OCI-LY7 (cell line): Measurements from ENCODE around the gene SEMA3C. TPM values are rescaled to one million over a fixed set of nuclear protein-coding genes. Genes with fewer than 3 reads are reported as not detected.

Experiments
- BruUV-seq: library from RNA; stranded (reverse); fragments of 400-500 nt; replicated peaks from 2 replicates; lab custom pipeline; 2021; lab: Mats Ljungman, UMichigan
- CTCF ChIA-PET: fragments of 300-600 bp; sonication (Branson Sonifier 250); formaldehyde crosslinking; loops from one replicate; lab custom pipeline; 2022; ENCODE audit warnings: antibody characterized with exemption; ENCODE audit not compliant: unreplicated experiment; lab: Charles Lee
- POLR2A ChIA-PET: fragments of 300-600 bp; sonication (Branson Sonifier 250); formaldehyde crosslinking; loops from one replicate; lab custom pipeline; 2022; ENCODE audit warnings: antibody characterized with exemption; lab: Charles Lee
- DNase-seq: peaks from one replicate; pipeline ENCODE4 v3.0.0-alpha.2; 2015; ENCODE audit warnings: low spot score
- H2AFZ ChIP-seq: fragments of 200-600 bp; sonication (generic), shearing (Covaris generic); 2 replicates; pipeline ENCODE4 v1.6.1; 2014; ENCODE audit warnings: mild to moderate bottlenecking, antibody characterized with exemption, low read length, moderate library complexity
- H3K27ac ChIP-seq: fragments of 200-600 bp; sonication (generic); 2 replicates; pipeline ENCODE4 v1.5.1; 2014; ENCODE audit warnings: mixed run types, low read depth, mild to moderate bottlenecking, moderate library complexity, low read length, inconsistent platforms; ENCODE audit not compliant: poor library complexity, severe bottlenecking
- H3K36me3 ChIP-seq: fragments of 200-600 bp; sonication (generic); 2 replicates; pipeline ENCODE4 v1.6.1; 2014; ENCODE audit warnings: mild to moderate bottlenecking, antibody characterized with exemption, low read length, moderate library complexity, mixed read lengths; ENCODE audit not compliant: insufficient read depth
- H3K4me1 ChIP-seq: fragments of 200-600 bp; sonication (generic); 2 replicates; pipeline ENCODE4 v1.5.1; 2014; ENCODE audit warnings: mild to moderate bottlenecking, low read length; ENCODE audit not compliant: insufficient read depth, poor library complexity, severe bottlenecking
- H3K4me2 ChIP-seq: fragments of 200-600 bp; sonication (generic); 2 replicates; pipeline ENCODE4 v1.6.1; 2014; ENCODE audit warnings: mild to moderate bottlenecking, low read length
- H3K4me3 ChIP-seq: fragments of 200-600 bp; sonication (generic); 2 replicates; pipeline ENCODE4 v1.5.1; 2014; ENCODE audit warnings: mild to moderate bottlenecking, low read depth, low read length; ENCODE audit not compliant: poor library complexity, severe bottlenecking
- H3K79me2 ChIP-seq: fragments of 200-600 bp; sonication (generic); 2 replicates; pipeline ENCODE4 v1.6.1; 2016; ENCODE audit warnings: low read depth, mild to moderate bottlenecking, low read length, moderate library complexity, mixed read lengths; ENCODE audit not compliant: insufficient read depth
- H3K9me2 ChIP-seq: fragments of 200-600 bp; sonication (generic); 2 replicates; pipeline ENCODE4 v1.6.1; 2016; ENCODE audit warnings: mild to moderate bottlenecking, low read length, mixed read lengths; ENCODE audit not compliant: insufficient read depth
- H3K9me3 ChIP-seq: fragments of 200-600 bp; sonication (generic); 2 replicates; pipeline ENCODE4 v1.6.1; 2014; ENCODE audit warnings: mild to moderate bottlenecking, mixed run types, low read length, mixed read lengths
- H4K20me1 ChIP-seq: fragments of 200-600 bp; sonication (generic); 2 replicates; pipeline ENCODE4 v1.6.1; 2014; ENCODE audit warnings: mild to moderate bottlenecking, antibody characterized with exemption, low read length, moderate library complexity, mixed read lengths; ENCODE audit not compliant: insufficient read depth
- EZH2phosphoT487 ChIP-seq: fragments of 200-600 bp; sonication (generic); IDR thresholded peaks from 2 replicates; pipeline ENCODE4 v1.6.1; 2018; ENCODE audit warnings: low read depth, borderline replicate concordance, mild to moderate bottlenecking, mixed run types, antibody characterized with exemption, low read length, moderate library complexity, mixed read lengths
- intact Hi-C: fragments of 100-400 bp; cut with micrococcal nuclease; formaldehyde crosslinking; loops from one replicate; pipeline ENCODE4 v1.10.0; 2022; ENCODE audit not compliant: unreplicated experiment
- total RNA-seq, 2 experiments: library from RNA; depleted of rRNA in 1 of 2; stranded (reverse); fragments of >200 nt in 1 of 2; shearing (Covaris generic) in 1 of 2; gene quantifications; 2 replicates each; pipeline ENCODE4 v1.2.3, GENCODE V29; 2014 to 2022
- TF ChIP-seq, protein P1 (sequence below): fragments of 200-600 bp; sonication (generic); conservative IDR thresholded peaks from 2 replicates; pipeline ENCODE4 v1.5.1; 2014; ENCODE audit warnings: mild to moderate bottlenecking, antibody characterized with exemption, low read length, moderate library complexity, mixed read lengths

The SEMA3C gene
- total RNA-seq, 2 experiments from 2014 or later, result not detected

GRCh38 chr7:80875537-80876120 lies 43.2 kb downstream of the SEMA3C start:
- intact Hi-C loops, result no loop called here
- Histone ChIP-seq H4K20me1 (no peaks in the 10 kb centered on the region), H2AFZ (no peak overlapping the region), H3K79me2 (no peaks in the 10 kb centered on the region), H3K4me1 (no peaks in the 10 kb centered on the region), H3K36me3 (no peaks in the 10 kb centered on the region), H3K4me3 (no peak overlapping the region), H3K9me3 (no peaks in the 10 kb centered on the region), H3K9me2 (no peaks in the 10 kb centered on the region), H3K27ac (no peak overlapping the region), H3K4me2 (no peak overlapping the region)
- no peak for DNase-seq
- CTCF ChIA-PET, result no interaction called here
- TF ChIP-seq EZH2phosphoT487, result no peak
- TF ChIP-seq, protein P1, sequence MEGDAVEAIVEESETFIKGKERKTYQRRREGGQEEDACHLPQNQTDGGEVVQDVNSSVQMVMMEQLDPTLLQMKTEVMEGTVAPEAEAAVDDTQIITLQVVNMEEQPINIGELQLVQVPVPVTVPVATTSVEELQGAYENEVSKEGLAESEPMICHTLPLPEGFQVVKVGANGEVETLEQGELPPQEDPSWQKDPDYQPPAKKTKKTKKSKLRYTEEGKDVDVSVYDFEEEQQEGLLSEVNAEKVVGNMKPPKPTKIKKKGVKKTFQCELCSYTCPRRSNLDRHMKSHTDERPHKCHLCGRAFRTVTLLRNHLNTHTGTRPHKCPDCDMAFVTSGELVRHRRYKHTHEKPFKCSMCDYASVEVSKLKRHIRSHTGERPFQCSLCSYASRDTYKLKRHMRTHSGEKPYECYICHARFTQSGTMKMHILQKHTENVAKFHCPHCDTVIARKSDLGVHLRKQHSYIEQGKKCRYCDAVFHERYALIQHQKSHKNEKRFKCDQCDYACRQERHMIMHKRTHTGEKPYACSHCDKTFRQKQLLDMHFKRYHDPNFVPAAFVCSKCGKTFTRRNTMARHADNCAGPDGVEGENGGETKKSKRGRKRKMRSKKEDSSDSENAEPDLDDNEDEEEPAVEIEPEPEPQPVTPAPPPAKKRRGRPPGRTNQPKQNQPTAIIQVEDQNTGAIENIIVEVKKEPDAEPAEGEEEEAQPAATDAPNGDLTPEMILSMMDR, result no peak
- no TSS peak for BruUV-seq
- POLR2A ChIA-PET, result no interaction called here

GRCh38 chr7:80873140-80873539 lies 45.7 kb downstream of the SEMA3C start:
- H2AFZ ChIP-seq, result no peak overlapping the region
- H3K4me2 ChIP-seq, result no peak overlapping the region
- no TSS peak for BruUV-seq
- H3K27ac ChIP-seq, result no peak overlapping the region
- no peaks in the 10 kb centered on the region for H3K9me3 ChIP-seq
- intact Hi-C loops, result no loop called here
- POLR2A ChIA-PET, result interaction anchor here (0.6 to 0.7 kb wide), 2 partner anchors 292 to 918 kb away, joined by 3 to 8 read pairs; no protein-coding TSS in a partner anchor
- H4K20me1 ChIP-seq, result no peaks in the 10 kb centered on the region
- DNase-seq, result no peak
- H3K9me2 ChIP-seq, result no peaks in the 10 kb centered on the region
- no peaks in the 10 kb centered on the region for H3K79me2 ChIP-seq
- H3K36me3 ChIP-seq, result no peaks in the 10 kb centered on the region
- no peak for TF ChIP-seq EZH2phosphoT487
- TF ChIP-seq, protein P1, result no peak
- H3K4me1 ChIP-seq, result no peaks in the 10 kb centered on the region
- H3K4me3 ChIP-seq, result no peak overlapping the region
- CTCF ChIA-PET, result no interaction called here

- DNase-seq, result no peak
- Histone ChIP-seq H3K4me3 (no peak overlapping the region), H3K9me3 (no peaks in the 10 kb centered on the region), H3K4me2 (no peak overlapping the region), H3K9me2 (no peaks in the 10 kb centered on the region), H3K27ac (no peak overlapping the region), H3K4me1 (no peaks in the 10 kb centered on the region), H3K36me3 (no peaks in the 10 kb centered on the region), H2AFZ (no peak overlapping the region), H4K20me1 (no peaks in the 10 kb centered on the region), H3K79me2 (no peaks in the 10 kb centered on the region)
- ChIA-PET CTCF (no interaction called here), POLR2A (no interaction called here)
- TF ChIP-seq, protein P1, result no peak
- intact Hi-C loops, result no loop called here
- no TSS peak for BruUV-seq
Measured at GRCh38 chr7:80871228-80871627, 47.6 kb downstream of the SEMA3C start.
